Stimulated activated CD8-positive, alpha-beta memory T cell treated with anti-CD3 and anti-CD28 coated beads, Interleukin-7, amount 100 ng/mL, for 1 hour (primary cell): ENCODE measurements around the gene SBDS.
"Not testable (repeated sequence)": the region's sequence is repeated elsewhere in the genome, so short reads cannot be mapped to it uniquely, and the experiment has no call there.

Experiments
- DNase-seq, 2 donors: peaks; one replicate each; pipeline ENCODE4 v3.0.0-alpha.2; 2020; ENCODE audit warnings: low read depth in 2 of 2

The SBDS gene

GRCh38 chr7:66994691-66995049, 716 bp downstream of the SBDS start:
- peak; percentile 11 to 14 for DNase-seq

- not testable (repeated sequence) for DNase-seq
These were observed 1.3 kb downstream of the SBDS start for GRCh38 chr7:66994051-66994450.

- DNase-seq: not testable (repeated sequence)
These were observed 5.8 kb downstream of the SBDS start for GRCh38 chr7:66989552-66989951.

- DNase-seq: not testable (repeated sequence)
These were observed 15.1 kb downstream of the SBDS start for GRCh38 chr7:66980336-66980735.

GRCh38 chr7:66979013-66979412, 16.4 kb downstream of the SBDS start:
- DNase-seq: not testable (repeated sequence)

- DNase-seq: not testable (repeated sequence)
These were observed 17.1 kb downstream of the SBDS start for GRCh38 chr7:66978312-66978711.

GRCh38 chr7:66974986-66975590, 20.3 kb downstream of the SBDS start:
- no peak for DNase-seq

GRCh38 chr7:66970310-66970709, 25.1 kb downstream of the SBDS start:
- no peak for DNase-seq

GRCh38 chr7:66969001-66969400, 26.4 kb downstream of the SBDS start:
- DNase-seq: not testable (repeated sequence)

GRCh38 chr7:66967029-66967428, 28.4 kb downstream of the SBDS start:
- no peak for DNase-seq

- DNase-seq: no peak
These were observed 31.0 kb downstream of the SBDS start for GRCh38 chr7:66964411-66964810.

GRCh38 chr7:66961096-66961495, 34.3 kb downstream of the SBDS start:
- DNase-seq: no peak

GRCh38 chr7:66960192-66960591, 35.2 kb downstream of the SBDS start:
- DNase-seq: no peak

- no peak for DNase-seq
These were observed 36.6 kb downstream of the SBDS start for GRCh38 chr7:66958538-66959350.

GRCh38 chr7:66957595-66958290, 37.6 kb downstream of the SBDS start:
- DNase-seq: no peak

GRCh38 chr7:66953044-66953427, 42.4 kb downstream of the SBDS start:
- DNase-seq: no peak

- no peak for DNase-seq
These were observed 42.9 kb downstream of the SBDS start for GRCh38 chr7:66952343-66953043.

GRCh38 chr7:66950763-66951162, 44.6 kb downstream of the SBDS start:
- DNase-seq: no peak

GRCh38 chr7:66950311-66950710, 45.1 kb downstream of the SBDS start:
- DNase-seq: no peak

- DNase-seq: no peak
These were observed 46.8 kb downstream of the SBDS start for GRCh38 chr7:66948480-66949109.

GRCh38 chr7:66946545-66946944, 48.8 kb downstream of the SBDS start:
- DNase-seq: no peak

GRCh38 chr7:66939325-66939724, 56.1 kb downstream of the SBDS start:
- no peak for DNase-seq
